Kidney (tissue), 14 donors: ENCODE measurements around the gene ADAM30. TPM values are rescaled to one million over a fixed set of nuclear protein-coding genes. Genes with fewer than 3 reads are reported as not detected.

Source experiments
- DNase-seq, 5 donors: peaks; one replicate each; pipeline ENCODE4 v3.0.0-alpha.2; 2013 to 2020
- FAIRE-seq: peaks from 2 replicates; lab custom pipeline; 2012; peaks lifted over from hg19 to GRCh38; lab: Jason Lieb, UNC
- H3K27ac ChIP-seq, 2 donors: one replicate each; pipeline ENCODE4 v1.7.0; 2013; ENCODE audit warnings: low read depth in 2 of 2, low read length in 2 of 2, inconsistent platforms in 1 of 2
- H3K27me3 ChIP-seq: one replicate; pipeline ENCODE4 v1.7.1; 2013; ENCODE audit warnings: low read length, inconsistent platforms; ENCODE audit not compliant: control insufficient read depth, insufficient read depth
- H3K36me3 ChIP-seq, 3 donors: one replicate each; pipeline versions ENCODE4 v1.7.0 to v1.7.1; 2013; ENCODE audit warnings: low read length in 3 of 3, control low read depth in 1 of 3, inconsistent platforms in 1 of 3; ENCODE audit not compliant: insufficient read depth in 3 of 3, control insufficient read depth in 2 of 3
- H3K4me1 ChIP-seq, 3 donors: one replicate each; pipeline versions ENCODE4 v1.7.0 to v1.7.1; 2013; ENCODE audit warnings: low read length in 3 of 3, inconsistent platforms in 1 of 3, low read depth in 1 of 3; ENCODE audit not compliant: control insufficient read depth in 2 of 3, insufficient read depth in 2 of 3
- H3K4me3 ChIP-seq, 3 donors: one replicate each; pipeline versions ENCODE4 v1.7.0 to v1.8.1; 2013; ENCODE audit warnings: low read length in 3 of 3, control low read depth in 1 of 3, inconsistent platforms in 1 of 3
- H3K9ac ChIP-seq, 3 donors: one replicate each; pipeline versions ENCODE4 v1.7.0 to v1.7.1; 2013; ENCODE audit warnings: low read length in 3 of 3, control low read depth in 1 of 3, inconsistent platforms in 1 of 3
- H3K9me3 ChIP-seq, 3 donors: one replicate each; pipeline versions ENCODE4 v1.7.0 to v1.7.1; 2013; ENCODE audit warnings: low read length in 3 of 3, control low read depth in 1 of 3, inconsistent platforms in 1 of 3; ENCODE audit not compliant: control insufficient read depth in 2 of 3, insufficient read depth in 1 of 3
- CTCF ChIP-seq: IDR thresholded peaks from 3 replicates; pipeline ENCODE4 v1.5.1; 2012; ENCODE audit warnings: mild to moderate bottlenecking, moderate library complexity, borderline replicate concordance; ENCODE audit not compliant: insufficient read depth; ENCODE audit errors: extremely low read depth
- intact Hi-C: fragments of 100-400 bp; cut with DNase I; formaldehyde crosslinking; loops from one replicate; pipeline ENCODE4 v1.11.1; 2022
- polyA plus RNA-seq: library from polyadenylated mRNA; stranded (reverse); fragments of 350-450 nt; fragmentation: Illumina TruSeq; extraction: RNeasy Lipid Tissue Mini Kit (QIAGEN cat#74804); gene quantifications from one replicate; pipeline ENCODE4 v1.2.3, GENCODE V29; 2014; ENCODE audit warnings: low read depth, low replicate concordance; ENCODE audit not compliant: insufficient read depth
- total RNA-seq: library from RNA; stranded (reverse); fragmentation: NEBNext Ultra II Directional; extraction: Animal tissue kit (Norgen Biotek cat#: 25700); gene quantifications from one replicate; pipeline ENCODE4 v1.2.1, GENCODE V29; 2021
- donor health status: control.
- donor health status: control.
- donor health status: control.
- donor health status: control.
- donor health status: control.
- donor health status: DM: yes; HTN: yes; CAD: no.
- donor health status: Normal renal cell carcinoma (clear cell type).

Gene ADAM30
- total and polyA plus RNA-seq, 2 donors from 2014 or later: not detected

GRCh38 chr1:119885903-119886783, 10.2 kb downstream of the ADAM30 start:
- no peak overlapping the region for H3K9ac ChIP-seq
- no peaks in the 10 kb centered on the region for H3K36me3 ChIP-seq
- no peak overlapping the region for H3K4me3 ChIP-seq
- no peak for DNase-seq
- H3K27ac ChIP-seq: no peak overlapping the region
- TF ChIP-seq CTCF: peak; percentile 56
- FAIRE-seq: no peak
- H3K4me1 ChIP-seq: no peaks in the 10 kb centered on the region
- no peaks in the 10 kb centered on the region for H3K9me3 ChIP-seq
- H3K27me3 ChIP-seq: no peaks in the 10 kb centered on the region
- intact Hi-C loops: no loop called here

- intact Hi-C loops: no loop called here
- no peak for TF ChIP-seq CTCF
These were observed 11.6 kb downstream of the ADAM30 start for GRCh38 chr1:119884711-119885110.

GRCh38 chr1:119883826-119884225, 12.5 kb downstream of the ADAM30 start:
- H3K27me3 ChIP-seq: no peaks in the 10 kb centered on the region
- no peak for FAIRE-seq
- no peak for TF ChIP-seq CTCF
- H3K4me1 ChIP-seq: peaks cover 0 to 2% (median 0%) of the 10 kb centered on the region in 3 donors
- H3K9ac ChIP-seq: no peak overlapping the region
- no peak overlapping the region for H3K4me3 ChIP-seq
- intact Hi-C loops: no loop called here
- DNase-seq: no peak
- no peak overlapping the region for H3K27ac ChIP-seq
- H3K36me3 ChIP-seq: no peaks in the 10 kb centered on the region
- no peaks in the 10 kb centered on the region for H3K9me3 ChIP-seq

More at GRCh38 chr1:119884711-119885110, 11.6 kb downstream of the ADAM30 start:
- Histone ChIP-seq H3K9me3 (no peaks in the 10 kb centered on the region), H3K4me1 (peaks cover 0 to under 1% (median 0%) of the 10 kb centered on the region in 3 donors), H3K36me3 (no peaks in the 10 kb centered on the region), H3K4me3 (no peak overlapping the region), H3K27ac (no peak overlapping the region), H3K9ac (no peak overlapping the region), H3K27me3 (no peaks in the 10 kb centered on the region)
- DNase-seq (no peak), FAIRE-seq (no peak)
